Tibial nerve (tissue), 4 donors: ENCODE results near the gene CASP12.

Experiments used
- CTCF ChIP-seq, 5 experiments: fragments of 200-600 bp in 3 of 5; fragments of 450-650 bp in 2 of 5; sonication (generic) in 3 of 5; IDR thresholded peaks; one replicate each; pipeline ENCODE4 v1.5.1; 2016 to 2019; ENCODE audit warnings: antibody characterized with exemption in 5 of 5, mild to moderate bottlenecking in 3 of 5, moderate library complexity in 2 of 5
- EP300 ChIP-seq, 2 donors: sonication (generic); formaldehyde crosslinking; IDR thresholded peaks; one replicate each; pipeline ENCODE4 v1.6.1; 2017; ENCODE audit warnings: antibody characterized with exemption in 2 of 2, mild to moderate bottlenecking in 1 of 2
- POLR2A ChIP-seq, 2 donors: fragments of 450-650 bp; IDR thresholded peaks; one replicate each; pipeline ENCODE4 v1.6.1; 2017; ENCODE audit warnings: antibody characterized with exemption in 2 of 2, mild to moderate bottlenecking in 2 of 2, moderate library complexity in 2 of 2

- no peak for TF ChIP-seq CTCF (IDR thresholded peaks at IDR 0.05)
- no peak for TF ChIP-seq POLR2A (IDR thresholded peaks at IDR 0.05)
- no peak for TF ChIP-seq EP300 (IDR thresholded peaks at IDR 0.05)
Measured at GRCh38 chr11:104925850-104926249, 27.6 kb upstream of the CASP12 start.
